PC-3 (cell line): ENCODE results near the gene WDR45. TPM values are rescaled to one million over a fixed set of nuclear protein-coding genes. Genes with fewer than 3 reads are reported as not detected.

Experiments
- ATAC-seq: fragments of 200-7000 bp; cut with Tn5 transposase; 2 replicates; pipeline ENCODE4 v1.9.1; 2020; ENCODE audit warnings: mild to moderate bottlenecking, moderate library complexity
- BruUV-seq: library from RNA; stranded (reverse); fragments of 400-500 nt; replicated peaks from 2 replicates; lab custom pipeline; 2021; lab: Mats Ljungman, UMichigan
- CTCF ChIA-PET: fragments of 300-600 bp; sonication (Branson Sonifier 250); formaldehyde crosslinking; loops from one replicate; lab custom pipeline; 2022; ENCODE audit warnings: antibody characterized with exemption; lab: Charles Lee
- POLR2A ChIA-PET: fragments of 300-600 bp; sonication (Branson Sonifier 250); formaldehyde crosslinking; loops from one replicate; lab custom pipeline; 2022; ENCODE audit warnings: antibody characterized with exemption; ENCODE audit not compliant: unreplicated experiment; lab: Charles Lee
- DNase-seq: peaks from one replicate; pipeline ENCODE4 v3.0.0-alpha.2; 2015
- H2AFZ ChIP-seq: fragments of 300-600 bp; sonication (generic); 2 replicates; pipeline ENCODE4 v1.6.0; 2016; ENCODE audit warnings: antibody characterized with exemption, low read length
- H3F3A ChIP-seq: fragments of 300-600 bp; sonication (generic); one replicate; pipeline ENCODE4 v1.6.0; 2017; ENCODE audit warnings: antibody characterized with exemption, low read length, control low read depth, mild to moderate bottlenecking; ENCODE audit not compliant: unreplicated experiment
- H3K27ac ChIP-seq: fragments of 300-600 bp; sonication (generic); 2 replicates; pipeline ENCODE4 v1.5.1; 2016; ENCODE audit warnings: mild to moderate bottlenecking, low read length
- H3K27me3 ChIP-seq: fragments of 300-600 bp; sonication (generic); 2 replicates; pipeline ENCODE4 v1.6.1; 2016; ENCODE audit warnings: low read length, mixed read lengths
- H3K36me3 ChIP-seq: fragments of 300-600 bp; sonication (generic); 2 replicates; pipeline ENCODE4 v1.6.1; 2016; ENCODE audit warnings: low read depth, mixed run types, low read length, mixed read lengths
- H3K4me1 ChIP-seq: fragments of 300-600 bp; sonication (generic); 2 replicates; pipeline ENCODE4 v1.5.1; 2016; ENCODE audit warnings: low read length; ENCODE audit not compliant: insufficient read depth
- H3K4me2 ChIP-seq: fragments of 300-600 bp; sonication (generic); 2 replicates; pipeline ENCODE4 v1.6.0; 2016; ENCODE audit warnings: low read length
- H3K4me3 ChIP-seq: fragments of 300-600 bp; sonication (generic); 2 replicates; pipeline ENCODE4 v1.5.1; 2016; ENCODE audit warnings: mild to moderate bottlenecking, low read length, mixed read lengths
- H3K79me2 ChIP-seq: fragments of 300-600 bp; sonication (generic); 2 replicates; pipeline ENCODE4 v1.6.1; 2017; ENCODE audit warnings: low read length, mixed read lengths
- H3K9ac ChIP-seq: fragments of 300-600 bp; sonication (generic); 2 replicates; pipeline ENCODE4 v1.6.0; 2016; ENCODE audit warnings: mild to moderate bottlenecking, low read length
- H3K9me2 ChIP-seq: fragments of 300-600 bp; sonication (generic); replicated peaks from 2 replicates; pipeline ENCODE4 v1.6.1; 2016; ENCODE audit warnings: mixed run types, low read length, mixed read lengths
- H3K9me3 ChIP-seq: fragments of 300-600 bp; sonication (generic); 2 replicates; pipeline ENCODE4 v1.6.1; 2016; ENCODE audit warnings: low read length, mixed read lengths
- H4K20me1 ChIP-seq: fragments of 300-600 bp; sonication (generic); 2 replicates; pipeline ENCODE4 v1.6.1; 2016; ENCODE audit warnings: low read length, mixed read lengths
- EZH2 ChIP-seq: fragments of 300-600 bp; sonication (generic); IDR thresholded peaks from one replicate; pipeline ENCODE4 v1.6.1; 2017; ENCODE audit warnings: antibody characterized with exemption, mild to moderate bottlenecking, low read length; ENCODE audit not compliant: unreplicated experiment
- EZH2phosphoT487 ChIP-seq: fragments of 300-600 bp; sonication (generic); IDR thresholded peaks from 2 replicates; pipeline ENCODE4 v1.6.1; 2018; ENCODE audit warnings: mild to moderate bottlenecking, antibody characterized with exemption, low read length, borderline replicate concordance
- intact Hi-C: fragments of 100-400 bp; cut with micrococcal nuclease; formaldehyde crosslinking; loops from 2 replicates; pipeline ENCODE4 v1.9.0; 2023
- total RNA-seq: library from RNA; depleted of rRNA; stranded (reverse); fragments of >200 nt; gene quantifications from 2 replicates; pipeline ENCODE4 v1.2.3, GENCODE V29; 2014
- TF ChIP-seq, protein P1 (sequence below): fragments of 300-600 bp; sonication (generic); conservative IDR thresholded peaks from 2 replicates; pipeline ENCODE4 v1.5.1; 2017; ENCODE audit warnings: antibody characterized with exemption, low read depth, mild to moderate bottlenecking, low read length

WDR45 gene
- total RNA-seq, 1 experiment from 2014 or later = 27.2 TPM

DNA sequence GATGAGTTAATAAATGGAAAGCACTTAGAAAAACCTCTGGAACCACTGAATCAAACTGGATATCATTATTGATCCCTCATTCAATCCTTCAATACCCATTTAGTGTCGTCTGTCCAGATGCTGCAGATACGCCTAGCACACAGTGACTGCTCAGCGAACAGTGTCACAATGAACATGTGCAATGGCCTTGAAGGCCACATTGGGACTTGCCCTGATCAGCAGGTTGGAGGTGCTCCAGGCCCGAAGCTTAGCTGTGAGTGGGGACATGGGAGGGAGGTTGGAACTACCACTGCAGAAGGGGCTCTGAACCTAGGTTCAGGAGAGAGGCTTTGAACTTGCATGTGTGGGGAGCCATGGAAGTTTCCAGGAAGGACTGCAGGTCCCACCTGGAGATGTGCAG lies 26.6 kb upstream of the WDR45 start:
- H3K36me3 ChIP-seq = no peaks in the 10 kb centered on the region; the same call in 1 of the 2 replicates
- ATAC-seq (no peak), DNase-seq (no peak)
- no peak overlapping the region for H3K9ac ChIP-seq
- H3K9me2 ChIP-seq = no peaks in the 10 kb centered on the region
- no peaks in the 10 kb centered on the region for H4K20me1 ChIP-seq
- H3K4me1 ChIP-seq = peaks cover 3% of the 10 kb centered on the region; the same call in 1 of the 2 replicates
- no peaks in the 10 kb centered on the region for H3K9me3 ChIP-seq
- POLR2A ChIA-PET = no interaction called here
- H2AFZ ChIP-seq = no peak overlapping the region
- no peak overlapping the region for H3K4me2 ChIP-seq
- no peaks in the 10 kb centered on the region for H3F3A ChIP-seq
- intact Hi-C loops = no loop called here
- no peaks in the 10 kb centered on the region for H3K79me2 ChIP-seq
- no peak overlapping the region for H3K4me3 ChIP-seq
- no peaks in the 10 kb centered on the region for H3K27me3 ChIP-seq
- BruUV-seq = no TSS peak
- no peak for TF ChIP-seq EZH2
- TF ChIP-seq EZH2phosphoT487 = no peak
- TF ChIP-seq, protein P1, sequence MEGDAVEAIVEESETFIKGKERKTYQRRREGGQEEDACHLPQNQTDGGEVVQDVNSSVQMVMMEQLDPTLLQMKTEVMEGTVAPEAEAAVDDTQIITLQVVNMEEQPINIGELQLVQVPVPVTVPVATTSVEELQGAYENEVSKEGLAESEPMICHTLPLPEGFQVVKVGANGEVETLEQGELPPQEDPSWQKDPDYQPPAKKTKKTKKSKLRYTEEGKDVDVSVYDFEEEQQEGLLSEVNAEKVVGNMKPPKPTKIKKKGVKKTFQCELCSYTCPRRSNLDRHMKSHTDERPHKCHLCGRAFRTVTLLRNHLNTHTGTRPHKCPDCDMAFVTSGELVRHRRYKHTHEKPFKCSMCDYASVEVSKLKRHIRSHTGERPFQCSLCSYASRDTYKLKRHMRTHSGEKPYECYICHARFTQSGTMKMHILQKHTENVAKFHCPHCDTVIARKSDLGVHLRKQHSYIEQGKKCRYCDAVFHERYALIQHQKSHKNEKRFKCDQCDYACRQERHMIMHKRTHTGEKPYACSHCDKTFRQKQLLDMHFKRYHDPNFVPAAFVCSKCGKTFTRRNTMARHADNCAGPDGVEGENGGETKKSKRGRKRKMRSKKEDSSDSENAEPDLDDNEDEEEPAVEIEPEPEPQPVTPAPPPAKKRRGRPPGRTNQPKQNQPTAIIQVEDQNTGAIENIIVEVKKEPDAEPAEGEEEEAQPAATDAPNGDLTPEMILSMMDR = no peak
- CTCF ChIA-PET = no interaction called here
- H3K27ac ChIP-seq = no peak overlapping the region

DNA sequence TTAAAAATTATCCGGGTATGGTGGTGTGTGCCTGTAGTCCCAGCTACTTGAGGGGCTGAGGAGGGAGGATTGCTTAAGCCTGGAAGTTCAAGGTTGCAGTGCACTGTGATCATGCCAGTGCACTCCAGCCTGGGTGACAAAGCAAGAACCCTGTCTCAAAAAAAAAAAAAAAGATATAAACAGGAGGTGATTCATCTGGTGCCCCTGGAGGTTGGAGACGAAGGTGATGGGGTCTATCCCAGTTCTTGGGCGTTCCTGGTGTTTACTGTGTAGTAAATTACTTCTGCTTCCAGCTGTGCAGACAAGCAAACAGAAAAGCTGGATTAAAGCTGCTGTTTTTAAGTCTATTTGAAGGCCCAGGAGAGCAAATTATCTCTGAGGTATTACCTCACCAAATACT lies 23.9 kb upstream of the WDR45 start:
- no peaks in the 10 kb centered on the region for H3F3A ChIP-seq
- H3K36me3 ChIP-seq = no peaks in the 10 kb centered on the region; the same call in 1 of the 2 replicates
- H4K20me1 ChIP-seq = no peaks in the 10 kb centered on the region
- BruUV-seq = no TSS peak
- no peak overlapping the region for H2AFZ ChIP-seq
- no peak for ATAC-seq
- no peaks in the 10 kb centered on the region for H3K9me2 ChIP-seq
- H3K9me3 ChIP-seq = no peaks in the 10 kb centered on the region
- H3K27ac ChIP-seq = no peak overlapping the region
- no peak overlapping the region for H3K4me3 ChIP-seq
- H3K27me3 ChIP-seq = no peaks in the 10 kb centered on the region
- intact Hi-C loops = no loop called here
- no peak overlapping the region for H3K9ac ChIP-seq
- ChIA-PET POLR2A (no interaction called here), CTCF (no interaction called here)
- H3K79me2 ChIP-seq = peaks cover 16% of the 10 kb centered on the region
- peaks cover 3% of the 10 kb centered on the region; the same call in 1 of the 2 replicates for H3K4me1 ChIP-seq
- no peak for DNase-seq
- H3K4me2 ChIP-seq = no peak overlapping the region
- TF ChIP-seq EZH2 (no peak), EZH2phosphoT487 (no peak)
- TF ChIP-seq, protein P1 = no peak

DNA sequence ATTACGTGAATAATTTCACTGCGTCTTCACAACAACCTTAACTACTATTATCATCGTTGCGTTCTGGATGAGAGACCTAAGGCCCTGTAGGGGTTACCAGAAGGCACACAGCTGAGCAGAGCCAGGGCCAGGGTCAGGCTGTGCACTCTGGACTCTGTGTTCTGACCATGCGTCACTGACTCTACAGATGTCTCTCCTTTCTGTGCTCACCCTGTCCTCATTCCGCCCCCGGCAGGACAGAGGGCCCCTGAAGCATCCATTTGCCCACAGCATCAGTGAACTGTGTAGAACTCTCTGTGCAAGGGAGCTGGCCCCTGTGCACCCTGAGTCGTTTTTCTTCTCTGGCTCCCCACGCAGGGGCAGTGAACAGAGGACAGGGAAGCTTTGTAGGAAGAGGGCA lies 22.5 kb upstream of the WDR45 start:
- Histone ChIP-seq H4K20me1 (no peaks in the 10 kb centered on the region), H3K79me2 (peaks cover 18% of the 10 kb centered on the region), H3K27ac (no peak overlapping the region), H3K4me3 (no peak overlapping the region), H3K4me1 (peaks cover 3% of the 10 kb centered on the region; the same call in 1 of the 2 replicates), H3K4me2 (no peak overlapping the region), H3K9me3 (no peaks in the 10 kb centered on the region), H3F3A (no peaks in the 10 kb centered on the region), H3K9ac (no peak overlapping the region), H2AFZ (no peak overlapping the region), H3K27me3 (no peaks in the 10 kb centered on the region), H3K9me2 (no peaks in the 10 kb centered on the region), H3K36me3 (no peaks in the 10 kb centered on the region; the same call in 1 of the 2 replicates)
- no peak for ATAC-seq
- BruUV-seq = no TSS peak
- ChIA-PET POLR2A (no interaction called here), CTCF (no interaction called here)
- DNase-seq = no peak
- intact Hi-C loops = no loop called here
- no peak for TF ChIP-seq EZH2phosphoT487
